Stimulated activated CD8-positive, alpha-beta memory T cell treated with anti-CD3 and anti-CD28 coated beads, Interleukin-12 subunit alpha, Interleukin-12 subunit beta, amount 100 ng/mL, for 24 hours (primary cell): Measurements from ENCODE around the gene NXF2.
"Not testable (repeated sequence)": the region's sequence is repeated elsewhere in the genome, so short reads cannot be mapped to it uniquely, and the experiment has no call there.

Source experiments
- DNase-seq: peaks from one replicate; pipeline ENCODE4 v3.0.0-alpha.2; 2020; ENCODE audit errors: extremely low read depth

NXF2 gene, protein sequence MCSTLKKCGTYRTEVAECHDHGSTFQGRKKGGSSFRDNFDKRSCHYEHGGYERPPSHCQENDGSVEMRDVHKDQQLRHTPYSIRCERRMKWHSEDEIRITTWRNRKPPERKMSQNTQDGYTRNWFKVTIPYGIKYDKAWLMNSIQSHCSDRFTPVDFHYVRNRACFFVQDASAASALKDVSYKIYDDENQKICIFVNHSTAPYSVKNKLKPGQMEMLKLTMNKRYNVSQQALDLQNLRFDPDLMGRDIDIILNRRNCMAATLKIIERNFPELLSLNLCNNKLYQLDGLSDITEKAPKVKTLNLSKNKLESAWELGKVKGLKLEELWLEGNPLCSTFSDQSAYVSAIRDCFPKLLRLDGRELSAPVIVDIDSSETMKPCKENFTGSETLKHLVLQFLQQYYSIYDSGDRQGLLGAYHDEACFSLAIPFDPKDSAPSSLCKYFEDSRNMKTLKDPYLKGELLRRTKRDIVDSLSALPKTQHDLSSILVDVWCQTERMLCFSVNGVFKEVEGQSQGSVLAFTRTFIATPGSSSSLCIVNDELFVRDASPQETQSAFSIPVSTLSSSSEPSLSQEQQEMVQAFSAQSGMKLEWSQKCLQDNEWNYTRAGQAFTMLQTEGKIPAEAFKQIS

DNA sequence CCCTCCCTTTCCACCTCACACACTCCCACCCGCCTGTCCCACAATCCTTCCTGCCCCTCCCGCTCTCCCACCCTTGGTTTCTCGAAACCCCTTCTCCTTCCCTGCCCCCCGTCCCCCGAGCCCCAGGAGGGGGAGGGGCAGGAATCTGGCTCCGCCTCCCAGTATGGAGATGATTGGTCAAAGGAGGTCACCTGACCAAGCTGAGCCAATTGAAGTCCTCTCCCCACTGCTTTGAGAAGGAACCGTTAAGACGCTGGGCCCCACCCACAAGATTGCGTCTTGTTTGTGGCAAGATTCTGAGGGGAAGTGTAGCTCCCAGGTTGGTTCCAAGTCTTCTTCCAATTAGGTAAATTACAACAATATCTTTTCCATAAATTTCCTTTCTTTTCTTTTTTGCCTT lies at the start of gene NXF2:
Gene NXF2, plus strand, starts transcription at position 275 of the 400 bp plus-strand sequence. CDS start 59,912 bp downstream, outside the sequence.
- DNase-seq, result not testable (repeated sequence)

DNA sequence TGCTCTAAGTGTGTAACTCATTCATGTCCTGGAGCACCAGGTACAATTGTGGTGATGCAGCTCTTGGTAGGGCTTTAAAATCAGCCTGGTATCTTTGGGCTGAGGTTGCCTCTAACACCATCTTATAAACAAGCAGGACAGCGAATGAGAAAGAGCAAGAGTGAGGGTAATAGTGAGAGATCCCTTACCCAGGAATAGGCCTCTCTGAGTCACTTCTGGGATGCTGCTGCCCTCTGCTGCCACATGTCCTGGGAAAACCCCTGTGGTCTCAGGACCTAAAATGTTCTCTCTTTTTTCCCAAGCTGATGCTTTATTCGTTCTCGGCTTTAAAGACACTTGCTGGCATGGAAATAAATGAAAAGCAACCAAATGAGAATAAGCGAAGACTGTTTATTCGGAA lies 39.0 kb upstream of the NXF2 start:
- not testable (repeated sequence) for DNase-seq

DNA sequence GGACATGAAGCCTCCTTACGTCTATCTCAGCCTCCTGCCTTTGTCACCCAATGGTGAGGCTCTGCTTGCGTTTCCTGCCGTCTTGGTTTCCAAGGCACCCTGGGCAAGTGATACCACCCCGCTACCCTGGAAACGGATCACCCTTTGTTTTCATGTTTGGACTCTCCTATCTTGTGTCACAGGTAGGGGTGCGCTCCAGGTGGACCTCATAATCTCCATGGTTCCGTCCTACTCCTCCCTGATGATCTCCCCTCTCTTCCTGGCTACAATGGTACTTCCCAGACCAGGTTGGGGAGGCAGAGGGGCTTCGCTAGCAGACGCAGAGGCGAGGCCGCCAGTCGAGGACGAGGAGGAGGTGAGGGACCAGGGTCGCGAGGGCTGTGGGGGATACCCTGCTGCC lies 32.0 kb upstream of the NXF2 start, which contains the start of gene TCP11X1:
Gene TCP11X1, plus strand, starts transcription at position 316 of the 400 bp plus-strand sequence.
- DNase-seq, result not testable (repeated sequence)

DNA sequence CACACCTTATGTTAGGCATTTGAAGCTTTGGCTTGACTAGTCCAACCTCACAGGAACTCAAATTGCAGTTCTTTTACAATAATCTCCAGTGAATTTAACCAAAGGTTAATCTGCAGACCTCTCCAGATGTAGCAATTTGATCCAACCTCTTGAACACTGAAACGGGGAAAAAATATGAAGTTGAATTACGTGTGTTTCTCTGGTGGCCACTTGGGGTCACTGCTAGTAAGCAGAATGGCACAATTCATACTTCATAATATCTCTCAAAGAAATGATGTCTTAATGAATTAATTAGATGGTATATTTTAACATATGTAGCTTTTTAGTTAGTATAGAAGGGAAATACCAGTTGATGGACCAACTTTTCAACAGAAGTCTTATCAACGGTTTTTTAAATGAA lies 30.5 kb upstream of the NXF2 start:
- DNase-seq, result not testable (repeated sequence)

DNA sequence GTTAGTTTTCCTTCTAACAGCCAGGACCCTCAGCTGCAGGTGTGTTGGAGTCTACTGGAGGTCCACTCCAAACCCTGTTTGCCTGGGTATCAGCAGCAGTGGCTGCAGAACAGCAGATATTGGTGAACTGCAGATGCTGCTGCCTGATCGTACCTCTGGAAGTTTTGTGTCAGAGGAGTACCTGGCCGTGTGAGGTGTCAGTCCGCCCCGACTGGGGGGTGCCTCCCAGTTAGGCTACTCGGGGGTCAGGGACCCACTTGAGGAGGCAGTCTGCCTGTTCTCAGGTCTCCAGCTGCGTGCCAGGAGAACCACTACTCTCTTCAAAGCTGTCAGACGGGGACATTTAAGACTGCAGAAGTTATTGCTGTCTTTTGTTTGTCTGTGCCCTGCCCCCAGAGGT lies 11.3 kb upstream of the NXF2 start:
- DNase-seq, result not testable (repeated sequence)

DNA sequence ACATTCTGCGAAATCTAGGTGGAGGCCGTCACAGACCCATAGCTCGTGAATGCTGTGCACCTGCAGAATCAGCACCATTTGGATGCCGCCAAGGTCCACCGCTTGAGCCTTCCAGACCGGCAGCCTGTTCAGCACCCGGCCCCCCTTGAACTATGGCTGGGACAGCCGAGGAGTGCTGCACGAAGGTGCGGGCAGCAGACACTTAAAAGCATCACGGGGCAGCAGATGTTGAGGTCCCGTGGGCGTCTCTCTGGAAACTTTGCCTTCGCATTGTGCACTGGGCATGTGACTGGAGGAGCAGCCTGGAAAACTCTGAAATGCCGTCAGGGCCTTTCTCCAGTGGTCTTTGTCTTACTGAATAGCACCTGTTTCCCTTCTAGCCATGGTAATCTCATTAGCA lies 6.7 kb upstream of the NXF2 start:
- not testable (repeated sequence) for DNase-seq

DNA sequence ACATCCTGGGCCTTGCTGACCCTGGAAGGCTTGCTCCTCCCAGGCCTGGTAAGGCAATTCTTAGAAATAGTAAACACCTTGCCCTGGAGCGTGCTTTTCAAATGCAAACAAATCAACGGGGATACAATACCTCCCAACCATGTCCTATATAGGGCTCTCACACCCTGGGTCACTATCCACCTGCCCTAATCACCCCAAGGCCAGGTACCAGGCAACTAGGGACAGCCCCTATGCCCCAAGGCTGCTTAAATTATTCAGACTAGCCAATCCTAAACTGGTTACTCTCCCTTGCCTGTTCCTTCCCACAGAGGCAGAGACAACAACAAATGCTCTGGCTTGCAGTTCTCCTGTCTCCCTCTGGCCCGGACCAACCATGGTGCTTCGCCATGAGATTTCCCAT lies 25.3 kb downstream of the NXF2 start:
- DNase-seq, result not testable (repeated sequence)

DNA sequence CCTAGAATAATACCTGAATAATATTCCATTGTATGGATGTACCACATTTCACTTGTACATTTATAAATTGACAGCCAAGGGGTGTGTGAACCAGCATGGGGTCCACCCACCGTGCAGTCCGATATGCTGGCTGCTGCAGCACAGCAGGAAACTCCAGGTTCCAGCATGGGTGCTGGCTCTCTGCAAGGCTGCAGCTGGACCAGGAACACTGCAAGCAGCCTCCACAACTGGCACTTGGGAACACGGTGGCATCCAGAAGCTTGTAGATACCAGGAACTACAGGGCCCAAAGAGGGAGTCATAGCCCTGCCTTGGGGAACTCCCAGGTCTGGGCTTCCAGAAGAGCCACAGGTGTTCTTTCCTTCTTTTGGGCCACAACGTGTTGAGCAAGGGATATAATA lies 91.2 kb downstream of the NXF2 start:
- DNase-seq, result no peak

DNA sequence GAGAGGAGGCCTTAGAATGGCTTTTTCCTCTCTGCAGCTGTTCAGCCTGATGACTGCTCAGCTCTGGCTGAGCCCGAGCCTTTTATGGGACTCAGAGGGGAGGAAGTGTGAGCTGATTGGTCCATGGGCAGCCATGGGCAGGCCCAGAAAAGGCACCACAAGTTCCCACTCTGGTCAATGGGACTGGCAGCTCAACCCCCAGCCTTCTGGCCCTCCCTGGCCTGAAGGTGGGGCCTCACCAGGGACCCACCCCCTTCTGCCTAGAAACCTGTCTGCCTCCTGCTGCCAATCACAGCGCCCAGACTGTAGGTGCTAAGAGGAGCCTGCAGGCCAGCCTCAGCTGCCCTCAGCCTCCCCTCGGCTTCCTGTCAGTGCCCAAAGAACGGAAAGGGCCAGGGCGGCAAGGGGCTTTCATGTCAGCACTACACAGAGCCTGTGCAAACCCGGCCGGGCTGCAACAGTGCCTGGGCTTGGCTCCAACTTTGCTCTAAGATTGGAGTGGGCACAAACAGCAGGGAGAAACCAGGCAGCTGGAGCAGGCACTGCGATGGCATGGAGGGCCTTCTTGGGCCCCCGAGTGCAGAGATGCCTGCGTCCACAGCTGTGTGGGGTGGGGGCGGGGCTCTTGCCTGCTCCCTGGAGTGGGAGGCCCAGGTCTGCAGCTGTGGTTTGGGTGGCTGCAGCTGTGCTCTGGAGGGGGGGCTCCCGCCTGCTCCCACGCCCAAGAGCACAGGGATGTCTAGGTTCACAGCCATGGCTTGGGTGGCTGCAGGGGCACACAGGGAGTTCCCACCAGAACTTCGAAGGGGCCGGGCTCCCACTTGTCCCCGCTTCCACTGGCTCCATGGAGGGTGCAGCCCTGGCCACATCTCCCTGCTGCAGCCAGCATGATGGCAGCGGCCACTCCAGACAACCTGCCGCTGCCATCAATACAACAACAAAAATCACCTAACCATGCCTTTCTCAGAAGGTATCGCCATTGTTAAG lies 92.6 kb downstream of the NXF2 start:
- no peak for DNase-seq

DNA sequence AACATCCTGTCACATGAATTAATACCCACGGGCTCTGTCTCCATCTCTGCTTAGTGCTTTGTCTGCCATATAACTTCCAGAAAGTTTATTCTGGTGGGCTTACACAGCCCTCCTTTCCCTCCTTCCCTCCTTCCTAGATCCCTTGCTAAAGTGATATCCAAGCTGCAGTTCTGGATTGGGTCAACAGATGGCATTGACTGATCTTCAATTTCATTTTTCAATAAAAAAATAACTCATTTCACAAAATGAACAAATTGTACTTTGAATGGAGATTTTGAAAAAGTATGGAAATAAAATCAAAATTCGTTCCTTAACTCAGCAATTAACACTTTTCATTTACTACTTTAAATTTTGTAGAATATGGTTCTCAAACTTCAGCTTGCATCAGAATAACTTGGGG lies 94.9 kb downstream of the NXF2 start:
- DNase-seq, result no peak

DNA sequence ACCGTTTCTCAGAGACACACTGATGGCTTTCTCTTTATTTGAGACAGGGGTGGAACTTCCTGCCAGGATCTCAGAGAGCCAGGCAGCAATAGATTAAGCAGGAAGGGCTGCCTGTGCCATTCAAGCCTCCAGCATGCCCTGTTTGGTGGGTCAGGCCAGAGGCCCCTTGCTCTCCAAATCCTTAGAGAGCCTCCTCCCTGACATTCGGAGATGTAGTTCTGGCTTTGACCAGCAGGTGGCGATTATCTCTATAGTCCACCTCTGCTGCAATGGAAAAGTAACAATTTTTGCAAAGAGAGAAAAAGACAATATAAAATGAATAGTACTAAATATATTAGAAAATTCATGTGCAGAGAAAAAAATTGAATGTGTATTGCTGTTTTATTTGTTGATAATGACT lies 98.9 kb downstream of the NXF2 start:
- DNase-seq, result peak; percentile 14
